GM21737 (cell line): ENCODE data around the gene NDUFAF8.
A peak's percentile ranks its signal among the peaks of the same experiment; 100 is the strongest.

Source experiments
- ATAC-seq: cut with Tn5 transposase; IDR thresholded peaks from one replicate; pipeline ENCODE4 v1.9.1; 2021; ENCODE audit warnings: mild to moderate bottlenecking, moderate library complexity; ENCODE audit not compliant: unreplicated experiment

NDUFAF8 gene

GRCh38 chr17:81238815-81239713 is at the start of gene NDUFAF8, which contains the start of gene TEPSIN:
Gene NDUFAF8 (plus strand): TSS chr17:81239318. CDS start chr17:81239364, 46 bp downstream.
Gene TEPSIN (minus strand): TSS chr17:81239055. CDS start chr17:81239033, 22 bp downstream.
- ATAC-seq, result peak; percentile 81

- no peak for ATAC-seq
Observed at GRCh38 chr17:81189670-81190530, 49.2 kb upstream of the NDUFAF8 start.

DNA sequence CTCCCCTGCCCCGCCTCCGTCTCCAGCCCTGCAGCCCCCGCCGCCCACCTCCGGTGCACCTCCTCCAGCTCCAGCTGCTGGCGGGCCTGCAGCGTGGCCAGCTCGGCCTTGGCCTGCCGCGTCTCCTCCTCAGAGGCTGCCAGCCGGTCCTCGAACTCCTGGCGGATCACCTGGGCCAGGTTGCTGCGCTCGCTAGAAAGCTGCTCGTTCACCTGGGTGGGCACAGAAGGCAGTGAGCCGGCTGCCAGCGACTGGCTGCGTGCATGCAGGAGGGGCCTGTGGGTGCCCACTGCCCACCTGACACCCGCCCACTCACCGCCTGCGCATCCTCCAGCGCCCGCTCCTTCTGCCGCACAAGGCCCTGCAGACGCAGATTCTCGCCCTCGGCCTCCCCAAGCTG is 48.5 kb upstream of the NDUFAF8 start:
- ATAC-seq, result no peak

DNA sequence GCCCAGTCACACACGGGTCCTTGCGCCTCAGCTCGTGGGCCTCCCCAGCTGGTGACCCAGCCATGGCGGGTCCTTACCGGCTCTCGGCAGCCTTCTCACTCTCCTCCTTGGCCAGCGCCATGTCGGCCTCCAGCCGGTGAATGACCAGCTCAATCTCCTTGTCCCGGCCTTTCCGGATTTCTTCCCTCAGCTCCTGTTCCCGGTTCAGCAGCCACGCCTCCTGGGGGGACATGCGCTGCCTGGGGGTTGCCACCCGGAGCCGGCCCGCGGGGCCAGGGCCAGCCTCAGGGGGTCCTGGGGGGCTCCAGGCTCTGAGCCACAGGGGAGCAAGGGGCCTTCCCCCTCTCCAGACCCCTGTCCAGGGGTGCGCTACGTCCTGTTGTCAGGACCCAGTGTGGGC is 48.0 kb upstream of the NDUFAF8 start:
- no peak for ATAC-seq

GRCh38 chr17:81191646-81192045 is 47.5 kb upstream of the NDUFAF8 start:
- ATAC-seq, result no peak

GRCh38 chr17:81192386-81193050 is 46.6 kb upstream of the NDUFAF8 start:
- no peak for ATAC-seq

DNA sequence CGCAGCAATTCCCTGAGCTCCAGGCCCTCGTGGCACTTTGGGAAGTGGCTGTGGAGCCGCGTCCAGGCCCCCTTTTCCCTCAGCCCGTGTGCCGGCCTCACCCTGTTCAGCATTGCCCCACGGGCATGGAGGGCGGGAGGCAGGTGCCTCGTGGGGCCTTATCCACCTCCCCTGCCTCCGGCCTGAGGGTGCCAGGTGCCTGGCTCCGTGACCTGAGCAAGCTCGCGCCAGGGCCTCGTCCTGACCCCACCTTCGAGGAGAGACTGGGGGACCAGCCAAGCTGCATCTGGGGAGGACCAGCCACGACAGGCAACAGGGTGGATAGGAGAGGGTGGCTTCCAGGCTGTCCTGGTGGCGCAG is 46.1 kb upstream of the NDUFAF8 start:
- no peak for ATAC-seq

GRCh38 chr17:81193470-81194224 is 45.5 kb upstream of the NDUFAF8 start:
- ATAC-seq, result no peak

DNA sequence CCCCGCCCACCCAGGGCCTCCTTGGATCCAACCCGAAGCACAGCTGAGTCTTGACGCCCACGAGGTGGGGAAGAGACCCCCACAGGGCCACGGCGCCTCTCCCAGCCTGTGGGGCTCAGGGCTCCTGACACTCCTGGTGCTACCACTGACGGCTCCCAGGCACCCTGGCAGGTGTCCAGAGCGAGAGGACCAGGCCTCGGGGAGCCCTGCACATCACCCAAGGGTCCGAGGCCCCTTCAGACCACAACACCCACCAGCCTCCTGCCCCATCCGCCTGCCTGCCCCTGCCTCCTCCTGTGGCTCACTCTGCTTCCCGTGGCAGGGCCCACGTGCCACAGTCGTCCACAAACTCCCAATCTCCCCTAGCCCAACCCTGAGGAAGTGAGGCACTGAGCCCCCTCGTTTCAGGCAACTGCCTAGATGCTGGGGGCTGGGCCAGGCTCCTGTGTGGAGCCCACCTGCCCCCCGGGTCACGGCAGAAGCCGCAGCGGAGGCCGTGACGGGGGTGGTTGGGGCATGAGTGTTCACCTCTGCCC is 44.8 kb upstream of the NDUFAF8 start:
- no peak for ATAC-seq

DNA sequence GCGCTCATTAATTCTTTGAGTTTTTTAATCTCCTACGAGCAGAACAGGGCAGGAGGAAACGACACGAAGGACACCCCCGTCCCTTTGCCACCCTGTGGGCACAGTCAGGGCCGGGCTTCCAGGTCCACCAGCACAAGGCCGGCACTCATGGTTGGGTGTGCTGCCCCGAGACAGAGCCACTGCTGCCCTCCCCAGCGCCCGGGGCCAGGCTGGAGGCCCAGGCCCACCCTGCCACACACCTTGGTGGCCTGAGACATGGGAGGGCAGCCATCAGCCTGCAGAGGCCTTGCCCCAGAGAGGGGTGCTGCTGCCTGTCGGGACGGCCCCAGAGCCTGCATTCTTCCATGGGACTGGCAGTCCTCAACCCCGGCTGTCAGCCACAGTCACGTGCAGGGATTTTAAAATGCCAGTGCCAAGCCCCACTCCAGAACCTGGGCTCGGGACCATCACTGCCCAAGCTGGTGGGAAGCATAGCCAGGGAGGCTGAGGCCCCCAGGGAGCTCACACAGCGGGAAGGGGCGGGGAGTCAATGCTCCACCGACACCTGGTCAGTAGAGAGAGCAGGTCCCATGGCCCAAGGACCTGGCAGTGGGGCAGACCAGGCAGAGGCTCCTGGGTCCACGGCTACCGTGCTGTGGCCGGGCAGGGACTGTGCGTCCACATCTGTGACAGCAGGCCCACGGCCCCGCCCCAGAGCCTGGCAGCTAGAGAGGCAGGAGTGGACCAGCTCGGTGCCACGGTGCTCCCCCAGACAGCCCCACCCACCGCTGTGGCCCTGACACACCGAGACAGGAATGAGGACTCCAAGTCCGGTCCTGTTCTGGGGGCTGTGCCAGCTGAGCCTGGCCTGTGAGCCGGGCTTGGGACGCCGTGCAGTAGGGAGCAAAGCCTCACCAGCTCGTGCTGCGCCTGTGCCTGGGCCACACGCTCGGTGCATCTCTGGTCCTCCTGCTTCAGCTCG is 43.9 kb upstream of the NDUFAF8 start:
- ATAC-seq, result no peak

GRCh38 chr17:81195941-81196495 is 43.1 kb upstream of the NDUFAF8 start:
- no peak for ATAC-seq

- ATAC-seq, result no peak
Observed at GRCh38 chr17:81196505-81197408, 42.4 kb upstream of the NDUFAF8 start.

DNA sequence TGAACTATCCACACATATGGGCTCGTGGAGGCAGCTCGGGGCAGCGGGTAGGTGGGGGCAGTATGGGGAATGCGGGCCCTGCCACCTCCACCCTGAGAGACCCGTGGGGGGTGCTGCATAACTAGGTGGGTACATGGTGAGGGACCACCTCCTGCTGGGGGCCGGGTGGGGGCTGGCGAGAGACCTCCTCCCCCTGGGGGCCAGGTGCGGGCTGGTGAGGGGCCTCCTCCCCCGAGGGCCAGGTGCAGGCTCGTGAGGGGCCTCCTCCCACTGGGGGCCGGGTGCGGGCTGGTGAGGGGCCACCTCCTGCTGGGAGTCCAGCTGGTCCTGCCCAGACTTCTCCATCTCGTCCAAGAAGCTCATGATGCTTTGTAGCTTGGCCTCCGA is 41.7 kb upstream of the NDUFAF8 start:
- no peak for ATAC-seq

GRCh38 chr17:81197831-81198490 is 41.2 kb upstream of the NDUFAF8 start:
- ATAC-seq, result no peak

DNA sequence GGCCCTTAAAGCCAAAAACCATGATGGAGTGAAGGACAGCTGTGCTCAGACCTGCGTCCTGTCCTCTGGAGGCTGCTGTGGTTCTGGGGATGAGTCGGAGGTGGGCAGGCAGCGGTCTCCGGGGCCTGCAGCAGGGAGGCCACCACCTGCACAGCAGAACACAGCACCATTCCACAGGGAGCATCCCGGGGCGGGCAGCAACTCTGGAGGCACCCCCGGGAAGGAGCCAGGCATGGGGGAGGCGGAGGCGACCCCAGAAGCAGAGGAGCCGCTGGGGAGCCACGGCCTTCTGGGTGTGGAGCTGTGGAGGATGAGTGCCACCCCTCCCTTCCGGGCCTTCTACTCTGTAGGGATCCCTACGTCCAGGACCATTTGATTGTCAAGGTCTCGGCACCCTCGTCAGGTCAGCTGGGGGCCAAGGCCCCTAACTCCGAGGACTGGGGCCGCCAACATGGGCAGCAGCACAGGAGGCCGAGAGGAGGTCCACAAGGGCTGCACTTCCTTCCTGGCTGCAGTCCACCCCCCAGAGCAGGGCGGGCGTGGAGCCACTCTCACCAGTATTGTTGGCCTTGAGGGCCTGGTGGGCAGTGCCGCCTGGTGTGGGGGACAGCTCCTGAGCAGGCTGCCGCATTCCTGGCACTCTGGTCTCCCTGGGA is 40.2 kb upstream of the NDUFAF8 start:
- no peak for ATAC-seq

DNA sequence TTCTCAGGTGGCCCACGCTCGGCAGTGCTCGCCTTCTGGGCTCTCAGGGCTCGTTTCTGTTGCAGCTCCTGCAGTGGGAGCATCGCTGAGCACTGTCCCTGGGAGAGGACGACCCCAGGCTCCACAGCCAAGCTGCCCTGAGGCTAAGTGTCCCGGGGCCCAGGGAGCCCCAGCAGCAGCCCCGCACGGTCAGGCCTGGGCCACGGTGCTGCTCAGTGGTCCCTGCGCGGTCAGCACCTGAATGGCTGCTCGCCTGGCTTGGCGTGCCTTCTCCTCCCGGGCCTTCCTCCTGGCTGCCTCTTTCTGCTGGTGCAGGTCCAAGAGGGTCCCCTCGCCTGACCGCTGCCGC is 39.7 kb upstream of the NDUFAF8 start:
- no peak for ATAC-seq

GRCh38 chr17:81200201-81200600 is 38.9 kb upstream of the NDUFAF8 start:
- no peak for ATAC-seq
